Suprapubic skin (tissue), 4 donors: ENCODE measurements around the gene PSME3IP1.

Source experiments
- CTCF ChIP-seq, 2 donors: fragments of 200-600 bp in 1 of 2; fragments of 450-650 bp in 1 of 2; sonication (generic) in 1 of 2; IDR thresholded peaks; one replicate each; pipeline ENCODE4 v1.5.1; 2016 to 2019; ENCODE audit warnings: antibody characterized with exemption in 2 of 2, mild to moderate bottlenecking in 1 of 2, moderate library complexity in 1 of 2
- EP300 ChIP-seq: sonication (generic); formaldehyde crosslinking; IDR thresholded peaks from one replicate; pipeline ENCODE4 v1.6.1; 2017; ENCODE audit warnings: antibody characterized with exemption
- POLR2A ChIP-seq, 2 donors: fragments of 450-650 bp; IDR thresholded peaks; one replicate each; pipeline ENCODE4 v1.6.1; 2017; ENCODE audit warnings: antibody characterized with exemption in 2 of 2, mild to moderate bottlenecking in 2 of 2, moderate library complexity in 2 of 2
- POLR2AphosphoS5 ChIP-seq, 3 donors: sonication (generic); formaldehyde crosslinking; IDR thresholded peaks; one replicate each; pipeline ENCODE4 v1.6.1; 2017; ENCODE audit warnings: antibody characterized with exemption in 3 of 3

GRCh38 chr16:57178196-57178595, 7.6 kb downstream of the PSME3IP1 start:
- TF ChIP-seq CTCF (IDR thresholded peaks at IDR 0.05) (no peak), POLR2A (IDR thresholded peaks at IDR 0.05) (no peak), EP300 (no peak), POLR2AphosphoS5 (IDR thresholded peaks at IDR 0.05) (no peak)
